Measurements from ENCODE around the gene PHLDA3.

Gene PHLDA3

GRCh38 chr1:201460814-201461644, 8.0 kb downstream of the PHLDA3 start:
- WGBS = 25% methylated on average over 6 of the region's 8 CpGs

GRCh38 chr1:201459775-201460174, 9.2 kb downstream of the PHLDA3 start:
- H3K4ac ChIP-seq (ENCODE audit: low read depth in 1 of 2, low read length in 2 of 2) = peak overlapping the region; percentile 56 to 67
- peak overlapping the region; percentile 39 for H2BK15ac ChIP-seq (ENCODE audit: low read depth, poor library complexity, severe bottlenecking)
- H3K9me3 ChIP-seq (ENCODE audit: control insufficient read depth, low read length) = no peaks in the 10 kb centered on the region
- H3K27ac ChIP-seq (ENCODE audit: low read length, poor library complexity, severe bottlenecking) = no peak overlapping the region
- WGBS = 85% methylated on average over 5 of the region's 5 CpGs
- no peaks in the 10 kb centered on the region for H3K79me1 ChIP-seq (replicated peaks; ENCODE audit: low read length, poor library complexity, severe bottlenecking)
- peak overlapping the region; percentile 81 to 93 for H2BK12ac ChIP-seq (ENCODE audit: low read length in 2 of 2)
- peak overlapping the region; percentile 57 for H4K8ac ChIP-seq (ENCODE audit: low read length)
- H3K4me3 ChIP-seq (ENCODE audit: insufficient read depth in 1 of 2, low read depth in 1 of 2, low read length in 2 of 2) = no peak overlapping the region
- DNase-seq = no peak
- peak overlapping the region; percentile 72 to 73 for H3K18ac ChIP-seq (ENCODE audit: low read depth in 1 of 2, low read length in 2 of 2)
- H3K9ac ChIP-seq (ENCODE audit: low read length) = no peak overlapping the region
- H2BK120ac ChIP-seq (ENCODE audit: low read depth, low read length) = peak overlapping the region; percentile 39
- H3K4me2 ChIP-seq (ENCODE audit: low read length, poor library complexity, severe bottlenecking) = no peak overlapping the region
- peak overlapping the region in 1 of 2 experiments; percentile 89 for H3K14ac ChIP-seq (ENCODE audit: low read length in 2 of 2)
- no peak overlapping the region for H3K23ac ChIP-seq (ENCODE audit: low read length in 2 of 2)
- no peak overlapping the region for H2BK5ac ChIP-seq (ENCODE audit: low read depth, low read length, poor library complexity, severe bottlenecking)
- peak overlapping the region; percentile 45 for H2AK5ac ChIP-seq (ENCODE audit: low read length, severe bottlenecking)
- no peak overlapping the region for H2AFZ ChIP-seq (ENCODE audit: low read depth, low read length)
- H4K91ac ChIP-seq (ENCODE audit: low read length) = peak overlapping the region; percentile 67
- peaks cover 14 to 17% of the 10 kb centered on the region in 2 experiments for H3K36me3 ChIP-seq (ENCODE audit: control insufficient read depth in 1 of 2, insufficient read depth in 2 of 2, low read depth in 1 of 2, low read length in 2 of 2)
- no peaks in the 10 kb centered on the region for H3K27me3 ChIP-seq (ENCODE audit: control insufficient read depth in 1 of 2, insufficient read depth in 1 of 2, low read length in 2 of 2)
- peaks cover 57% of the 10 kb centered on the region for H3K4me1 ChIP-seq (ENCODE audit: control insufficient read depth, insufficient read depth, low read depth, low read length)

More at GRCh38 chr1:201460814-201461644, 8.0 kb downstream of the PHLDA3 start:
- Histone ChIP-seq H3K4me1 (ENCODE audit: control insufficient read depth, insufficient read depth, low read depth, low read length) (peaks cover 59% of the 10 kb centered on the region), H2BK5ac (ENCODE audit: low read depth, low read length, poor library complexity, severe bottlenecking) (peak overlapping the region; percentile 92), H3K4me2 (ENCODE audit: low read length, poor library complexity, severe bottlenecking) (peak overlapping the region; percentile 18), H2BK120ac (ENCODE audit: low read depth, low read length) (peak overlapping the region; percentile 91), H2AK5ac (ENCODE audit: low read length, severe bottlenecking) (peak overlapping the region; percentile 95), H3K27ac (ENCODE audit: low read length, poor library complexity, severe bottlenecking) (peak overlapping the region; percentile 99), H3K4ac (ENCODE audit: low read depth in 1 of 2, low read length in 2 of 2) (peak overlapping the region; percentile 54 to 90), H3K9me3 (ENCODE audit: control insufficient read depth, low read length) (no peaks in the 10 kb centered on the region), H3K36me3 (ENCODE audit: control insufficient read depth in 1 of 2, insufficient read depth in 2 of 2, low read depth in 1 of 2, low read length in 2 of 2) (peaks cover 26 to 28% of the 10 kb centered on the region in 2 experiments), H3K14ac (ENCODE audit: low read length in 2 of 2) (peak overlapping the region in 1 of 2 experiments; percentile 76), H3K23ac (ENCODE audit: low read length in 2 of 2) (peak overlapping the region in 1 of 2 experiments; percentile 59), H3K9ac (ENCODE audit: low read length) (peak overlapping the region; percentile 84), H4K91ac (ENCODE audit: low read length) (peak overlapping the region; percentile 97), H3K79me1 (replicated peaks; ENCODE audit: low read length, poor library complexity, severe bottlenecking) (no peaks in the 10 kb centered on the region), H3K27me3 (ENCODE audit: control insufficient read depth in 1 of 2, insufficient read depth in 1 of 2, low read length in 2 of 2) (no peaks in the 10 kb centered on the region), H2AFZ (ENCODE audit: low read depth, low read length) (no peak overlapping the region), H2BK12ac (ENCODE audit: low read length in 2 of 2) (peak overlapping the region; percentile 84 to 93), H2BK15ac (ENCODE audit: low read depth, poor library complexity, severe bottlenecking) (peak overlapping the region; percentile 29), H3K4me3 (ENCODE audit: insufficient read depth in 1 of 2, low read depth in 1 of 2, low read length in 2 of 2) (peak overlapping the region in 1 of 2 experiments; percentile 67), H4K8ac (ENCODE audit: low read length) (peak overlapping the region; percentile 83), H3K18ac (ENCODE audit: low read depth in 1 of 2, low read length in 2 of 2) (peak overlapping the region; percentile 79 to 99)
- DNase-seq = peak; percentile 99

GRCh38 chr1:201459052-201459451, 9.9 kb downstream of the PHLDA3 start:
- no peaks in the 10 kb centered on the region for H3K9me3 ChIP-seq (ENCODE audit: control insufficient read depth, low read length)
- H3K18ac ChIP-seq (ENCODE audit: low read depth in 1 of 2, low read length in 2 of 2) = peak overlapping the region; percentile 16 to 23
- H4K91ac ChIP-seq (ENCODE audit: low read length) = peak overlapping the region; percentile 65
- no peak overlapping the region for H3K27ac ChIP-seq (ENCODE audit: low read length, poor library complexity, severe bottlenecking)
- no peaks in the 10 kb centered on the region for H3K79me1 ChIP-seq (replicated peaks; ENCODE audit: low read length, poor library complexity, severe bottlenecking)
- H3K4me1 ChIP-seq (ENCODE audit: control insufficient read depth, insufficient read depth, low read depth, low read length) = peaks cover 55% of the 10 kb centered on the region
- no peak overlapping the region for H3K14ac ChIP-seq (ENCODE audit: low read length in 2 of 2)
- H3K36me3 ChIP-seq (ENCODE audit: control insufficient read depth in 1 of 2, insufficient read depth in 2 of 2, low read depth in 1 of 2, low read length in 2 of 2) = peaks cover 6 to 10% of the 10 kb centered on the region in 2 experiments
- no peak overlapping the region for H2BK5ac ChIP-seq (ENCODE audit: low read depth, low read length, poor library complexity, severe bottlenecking)
- peak overlapping the region; percentile 45 for H2AK5ac ChIP-seq (ENCODE audit: low read length, severe bottlenecking)
- H3K4ac ChIP-seq (ENCODE audit: low read depth in 1 of 2, low read length in 2 of 2) = no peak overlapping the region
- H4K8ac ChIP-seq (ENCODE audit: low read length) = no peak overlapping the region
- no peak overlapping the region for H3K4me2 ChIP-seq (ENCODE audit: low read length, poor library complexity, severe bottlenecking)
- WGBS = 90% methylated on average over 3 of the region's 3 CpGs
- peak overlapping the region; percentile 39 for H2BK15ac ChIP-seq (ENCODE audit: low read depth, poor library complexity, severe bottlenecking)
- no peak overlapping the region for H2AFZ ChIP-seq (ENCODE audit: low read depth, low read length)
- no peak overlapping the region for H3K9ac ChIP-seq (ENCODE audit: low read length)
- DNase-seq = no peak
- no peaks in the 10 kb centered on the region for H3K27me3 ChIP-seq (ENCODE audit: control insufficient read depth in 1 of 2, insufficient read depth in 1 of 2, low read length in 2 of 2)
- H3K4me3 ChIP-seq (ENCODE audit: insufficient read depth in 1 of 2, low read depth in 1 of 2, low read length in 2 of 2) = no peak overlapping the region
- H3K23ac ChIP-seq (ENCODE audit: low read length in 2 of 2) = no peak overlapping the region
- H2BK120ac ChIP-seq (ENCODE audit: low read depth, low read length) = no peak overlapping the region
- H2BK12ac ChIP-seq (ENCODE audit: low read length in 2 of 2) = peak overlapping the region; percentile 40 to 93

- H3K4ac ChIP-seq (ENCODE audit: low read depth in 1 of 2, low read length in 2 of 2) = peak overlapping the region in 1 of 2 experiments; percentile 64
- H3K18ac ChIP-seq (ENCODE audit: low read depth in 1 of 2, low read length in 2 of 2) = peak overlapping the region; percentile 78 to 89
- H3K36me3 ChIP-seq (ENCODE audit: control insufficient read depth in 1 of 2, insufficient read depth in 2 of 2, low read depth in 1 of 2, low read length in 2 of 2) = no peaks in the 10 kb centered on the region
- H3K27ac ChIP-seq (ENCODE audit: low read length, poor library complexity, severe bottlenecking) = peak overlapping the region; percentile 89
- WGBS = 55% methylated on average over 3 of the region's 4 CpGs
- no peaks in the 10 kb centered on the region for H3K9me3 ChIP-seq (ENCODE audit: control insufficient read depth, low read length)
- H3K4me1 ChIP-seq (ENCODE audit: control insufficient read depth, insufficient read depth, low read depth, low read length) = peaks cover 46% of the 10 kb centered on the region
- H3K14ac ChIP-seq (ENCODE audit: low read length in 2 of 2) = peak overlapping the region in 1 of 2 experiments; percentile 84
- H2BK12ac ChIP-seq (ENCODE audit: low read length in 2 of 2) = peak overlapping the region; percentile 14 to 76
- H3K79me1 ChIP-seq (replicated peaks; ENCODE audit: low read length, poor library complexity, severe bottlenecking) = no peaks in the 10 kb centered on the region
- no peak overlapping the region for H4K8ac ChIP-seq (ENCODE audit: low read length)
- DNase-seq = peak; percentile 54
- H2AK5ac ChIP-seq (ENCODE audit: low read length, severe bottlenecking) = peak overlapping the region; percentile 33
- peak overlapping the region; percentile 15 for H4K91ac ChIP-seq (ENCODE audit: low read length)
- no peak overlapping the region for H3K23ac ChIP-seq (ENCODE audit: low read length in 2 of 2)
- H3K9ac ChIP-seq (ENCODE audit: low read length) = peak overlapping the region; percentile 82
- no peaks in the 10 kb centered on the region for H3K27me3 ChIP-seq (ENCODE audit: control insufficient read depth in 1 of 2, insufficient read depth in 1 of 2, low read length in 2 of 2)
- no peak overlapping the region for H3K4me2 ChIP-seq (ENCODE audit: low read length, poor library complexity, severe bottlenecking)
- H2BK15ac ChIP-seq (ENCODE audit: low read depth, poor library complexity, severe bottlenecking) = peak overlapping the region; percentile 60
- H2BK5ac ChIP-seq (ENCODE audit: low read depth, low read length, poor library complexity, severe bottlenecking) = no peak overlapping the region
- H2BK120ac ChIP-seq (ENCODE audit: low read depth, low read length) = peak overlapping the region; percentile 67
- H3K4me3 ChIP-seq (ENCODE audit: insufficient read depth in 1 of 2, low read depth in 1 of 2, low read length in 2 of 2) = peak overlapping the region in 1 of 2 experiments; percentile 63
- no peak overlapping the region for H2AFZ ChIP-seq (ENCODE audit: low read depth, low read length)
Observed at GRCh38 chr1:201457508-201457960, 11.5 kb downstream of the PHLDA3 start.
